ENCODE measurements around the gene CCDC47. TPM values are rescaled to one million over a fixed set of nuclear protein-coding genes. Genes with fewer than 3 reads are reported as not detected.
A peak's percentile ranks its signal among the peaks of the same experiment; 100 is the strongest.

The CCDC47 gene
- polyA plus RNA-seq, 1 donor: 54.9 TPM

DNA sequence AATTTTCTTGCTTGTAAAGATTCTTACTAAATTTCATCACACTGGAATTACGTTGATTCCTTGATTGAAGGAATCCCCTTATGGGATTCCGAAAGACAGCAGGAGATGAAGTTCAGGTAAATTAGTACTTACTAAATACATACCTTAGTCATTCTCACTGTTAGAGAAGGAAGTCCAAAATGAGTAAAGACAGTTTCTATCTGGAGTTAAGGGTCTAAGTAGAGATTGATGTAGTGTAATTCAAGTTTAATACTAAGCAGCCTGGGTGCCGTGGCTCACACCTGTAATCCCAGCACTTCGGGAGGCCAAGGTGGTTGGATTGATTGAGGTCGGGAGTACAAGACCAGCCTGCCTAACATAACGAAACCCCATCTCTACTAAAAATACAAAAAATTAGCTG, 10.1 kb upstream of the CCDC47 start:
- DNase-seq (ENCODE audit: low read depth): no peak

DNA sequence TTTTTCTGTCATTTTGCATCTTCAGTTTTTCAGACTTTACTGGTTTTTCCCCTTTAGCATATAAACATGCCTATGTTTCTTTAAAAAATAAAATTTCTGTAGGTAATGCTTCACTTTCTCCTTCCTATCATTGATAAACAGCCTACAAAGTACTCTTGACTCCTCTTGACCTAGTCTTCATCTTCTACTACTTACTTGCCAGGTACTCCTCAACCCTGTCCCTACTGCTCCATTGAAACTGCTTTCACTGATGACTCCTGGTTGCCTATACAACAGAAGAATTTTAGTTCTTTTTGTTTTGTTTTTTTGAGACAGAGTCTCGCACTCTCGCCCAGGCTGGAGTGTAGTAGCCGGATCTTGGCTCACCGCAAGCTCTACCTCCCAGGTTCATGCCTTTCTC, 7.5 kb upstream of the CCDC47 start:
- no peak for DNase-seq (ENCODE audit: low read depth)

DNA sequence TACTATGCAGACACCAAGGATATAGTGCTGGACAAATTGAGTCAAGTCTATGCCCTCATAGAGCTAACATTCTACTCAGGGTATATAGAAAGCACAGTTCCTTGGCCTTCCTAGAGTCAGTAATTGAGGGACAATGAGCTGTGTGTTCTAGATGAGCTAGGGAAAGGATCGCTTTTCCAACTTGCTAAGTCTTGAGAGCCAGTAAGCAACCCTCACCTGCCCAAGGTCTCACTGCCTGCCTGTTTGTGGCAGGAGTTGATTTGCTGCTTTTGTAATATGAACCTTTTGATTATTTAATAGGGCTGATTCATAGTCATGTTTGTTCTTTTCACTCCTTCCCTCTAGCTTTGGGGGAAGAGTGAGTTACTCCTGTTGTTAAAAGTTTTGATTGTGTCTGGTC, 7.1 kb upstream of the CCDC47 start:
- DNase-seq (ENCODE audit: low read depth): no peak

DNA sequence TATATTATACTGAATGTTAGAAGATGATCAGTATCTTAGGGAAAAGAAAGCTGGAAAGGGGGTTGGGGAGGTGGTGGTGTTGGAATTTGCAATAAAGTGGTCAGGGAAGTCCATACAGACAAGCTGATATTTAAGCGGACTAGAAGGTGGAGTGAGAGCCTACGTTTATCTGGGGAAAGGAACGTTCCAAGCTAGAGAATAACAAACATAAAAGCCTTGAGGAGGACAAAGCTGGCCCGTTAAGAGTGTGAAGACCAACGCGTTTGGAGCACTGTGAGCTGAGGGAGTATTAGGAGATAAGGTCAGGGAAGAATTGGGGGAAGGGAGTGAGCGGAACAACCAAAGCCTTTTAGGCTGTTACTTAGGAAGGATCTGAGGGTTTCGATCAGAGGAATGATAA, 2.0 kb upstream of the CCDC47 start:
- DNase-seq (ENCODE audit: low read depth): no peak

DNA sequence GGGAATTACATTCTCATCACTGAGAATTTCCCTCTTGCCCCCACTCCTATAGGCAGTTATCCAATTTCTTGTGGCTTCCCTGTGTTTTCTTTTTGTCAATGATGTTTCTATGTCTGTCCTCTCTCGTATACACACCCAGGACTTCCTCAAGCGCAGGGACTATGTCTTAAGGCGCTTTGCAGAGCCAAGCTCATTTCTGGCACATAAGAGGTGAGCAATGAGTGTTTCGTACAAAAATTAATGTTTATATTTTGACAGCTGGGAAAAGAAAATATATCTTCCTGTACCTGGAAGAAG, 1.5 kb upstream of the CCDC47 start:
- no peak for DNase-seq (ENCODE audit: low read depth)

DNA sequence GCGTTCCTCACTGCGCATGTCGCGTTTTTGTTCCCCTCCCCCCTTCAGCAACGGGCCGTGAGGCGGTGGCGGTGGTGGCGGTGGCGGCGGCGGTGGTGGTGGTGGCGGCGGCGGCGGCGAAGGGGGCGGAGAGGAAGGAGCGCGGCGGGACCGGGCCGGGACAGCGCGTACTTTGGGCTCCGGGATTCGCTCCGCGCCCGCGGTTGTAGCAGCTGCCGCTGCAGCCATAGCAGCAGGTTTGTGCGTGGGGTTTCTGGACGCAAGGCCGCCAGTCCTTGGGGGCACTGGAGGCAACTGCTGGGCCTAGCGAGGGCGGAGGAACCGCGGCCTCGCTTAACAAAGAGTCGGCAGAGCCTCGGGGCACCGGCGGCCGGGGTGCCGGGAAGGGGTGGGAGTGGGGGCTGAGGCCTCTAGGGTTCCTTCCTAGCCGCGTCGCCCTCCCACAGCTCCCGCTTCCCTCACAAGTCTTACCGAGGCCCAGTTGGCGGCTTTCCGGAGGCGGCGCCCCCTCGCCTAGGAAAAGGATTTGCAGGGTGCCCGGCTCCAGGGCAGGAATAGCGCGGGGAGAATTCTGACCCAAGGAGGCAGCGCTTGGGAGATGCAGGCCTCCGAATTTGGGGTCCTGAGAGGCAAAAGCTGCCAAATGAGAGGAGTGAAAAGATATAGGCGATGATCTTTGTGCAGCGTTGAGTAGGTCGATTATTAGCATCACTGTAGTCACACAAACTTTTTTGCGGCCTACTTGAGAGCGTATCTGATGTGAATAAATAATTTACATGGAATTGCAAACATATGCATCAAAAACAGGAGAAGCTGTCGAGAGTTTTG, 958 bp upstream of the CCDC47 start, which contains the start of gene DDX42:
DDX42 (plus strand) TSS at position 30 of the 828 bp plus-strand sequence. CDS start 12,880 bp downstream, outside the sequence.
- no peak for DNase-seq (ENCODE audit: low read depth)

DNA sequence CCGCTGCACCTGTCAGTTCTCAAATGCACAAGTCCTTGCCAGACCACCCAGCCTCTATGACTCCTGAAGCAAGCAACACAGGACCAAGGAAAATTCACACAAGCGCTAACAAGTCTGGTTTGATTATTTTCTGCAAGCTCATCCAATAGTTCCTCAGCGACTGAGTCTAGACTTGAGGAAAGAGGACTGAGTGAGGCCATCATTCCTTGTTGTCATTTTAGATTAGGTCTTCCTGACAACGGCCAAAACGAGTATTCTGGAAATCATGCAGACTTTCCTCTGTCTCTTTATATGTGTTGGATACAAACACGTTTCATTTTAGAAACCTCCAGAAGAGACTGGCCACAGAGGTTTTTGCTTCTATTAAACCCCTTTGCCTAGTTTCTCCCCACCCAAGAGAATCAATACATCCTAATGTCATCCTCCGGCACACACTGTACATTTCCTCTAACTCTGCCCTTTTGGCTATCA, 561 bp downstream of the CCDC47 start:
- DNase-seq (ENCODE audit: low read depth): no peak

DNA sequence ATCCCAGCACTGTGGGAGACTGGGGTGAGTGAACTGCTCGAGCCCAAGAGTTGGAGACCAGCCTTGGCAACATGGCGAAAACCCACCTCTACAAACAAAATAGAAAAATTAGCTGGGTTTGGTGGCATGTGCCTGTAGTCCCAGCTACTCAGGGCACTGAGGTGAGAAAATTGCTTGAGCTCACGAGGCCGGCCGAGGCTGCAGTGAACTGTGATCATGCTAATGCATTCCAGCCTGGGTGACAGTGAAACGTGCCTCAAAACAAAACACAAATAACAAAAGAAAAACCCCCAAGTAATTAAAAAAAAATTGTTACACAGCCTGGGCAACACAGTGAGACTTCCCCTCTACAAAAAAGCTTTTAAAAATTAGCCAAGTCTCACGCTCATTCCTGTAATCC, 5.0 kb downstream of the CCDC47 start:
- no peak for DNase-seq (ENCODE audit: low read depth)

DNA sequence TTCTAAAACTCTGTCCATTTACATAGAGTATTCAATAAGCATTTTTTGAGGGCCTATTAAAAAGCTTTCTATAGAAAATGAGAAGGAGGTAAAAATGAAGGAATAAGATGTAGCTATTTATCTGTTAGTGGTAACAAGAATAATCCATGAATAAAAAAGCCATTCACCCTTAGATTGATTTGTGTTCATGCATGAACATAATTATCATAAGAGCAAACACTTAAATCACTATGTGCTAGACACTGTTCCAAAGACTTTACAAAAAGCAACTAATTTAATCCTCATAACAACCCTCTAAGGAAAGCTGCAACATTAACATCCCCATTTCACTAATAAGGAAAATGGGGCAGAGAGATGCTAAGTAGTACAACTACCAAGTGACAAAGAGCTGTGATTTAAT, 6.6 kb downstream of the CCDC47 start:
- no peak for DNase-seq (ENCODE audit: low read depth)

DNA sequence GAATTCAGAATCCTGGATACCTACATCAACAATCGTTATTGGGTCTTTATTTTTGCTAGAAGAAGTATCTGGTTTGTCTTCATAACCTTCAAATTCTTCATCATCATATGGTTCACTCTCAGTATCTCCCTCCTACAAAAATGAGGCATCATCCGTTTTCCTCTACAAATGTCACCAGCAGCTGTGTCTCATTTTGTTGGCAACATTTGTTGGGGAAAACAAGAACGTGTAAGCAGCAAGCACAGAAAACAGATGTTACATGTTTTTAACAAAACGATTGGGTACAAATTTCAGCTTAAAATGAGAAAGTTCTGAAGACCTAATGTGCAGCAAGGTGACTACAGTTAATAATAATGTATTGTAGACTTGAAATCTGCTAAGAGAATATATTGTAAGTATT, 8.7 kb downstream of the CCDC47 start:
- DNase-seq (ENCODE audit: low read depth): no peak

DNA sequence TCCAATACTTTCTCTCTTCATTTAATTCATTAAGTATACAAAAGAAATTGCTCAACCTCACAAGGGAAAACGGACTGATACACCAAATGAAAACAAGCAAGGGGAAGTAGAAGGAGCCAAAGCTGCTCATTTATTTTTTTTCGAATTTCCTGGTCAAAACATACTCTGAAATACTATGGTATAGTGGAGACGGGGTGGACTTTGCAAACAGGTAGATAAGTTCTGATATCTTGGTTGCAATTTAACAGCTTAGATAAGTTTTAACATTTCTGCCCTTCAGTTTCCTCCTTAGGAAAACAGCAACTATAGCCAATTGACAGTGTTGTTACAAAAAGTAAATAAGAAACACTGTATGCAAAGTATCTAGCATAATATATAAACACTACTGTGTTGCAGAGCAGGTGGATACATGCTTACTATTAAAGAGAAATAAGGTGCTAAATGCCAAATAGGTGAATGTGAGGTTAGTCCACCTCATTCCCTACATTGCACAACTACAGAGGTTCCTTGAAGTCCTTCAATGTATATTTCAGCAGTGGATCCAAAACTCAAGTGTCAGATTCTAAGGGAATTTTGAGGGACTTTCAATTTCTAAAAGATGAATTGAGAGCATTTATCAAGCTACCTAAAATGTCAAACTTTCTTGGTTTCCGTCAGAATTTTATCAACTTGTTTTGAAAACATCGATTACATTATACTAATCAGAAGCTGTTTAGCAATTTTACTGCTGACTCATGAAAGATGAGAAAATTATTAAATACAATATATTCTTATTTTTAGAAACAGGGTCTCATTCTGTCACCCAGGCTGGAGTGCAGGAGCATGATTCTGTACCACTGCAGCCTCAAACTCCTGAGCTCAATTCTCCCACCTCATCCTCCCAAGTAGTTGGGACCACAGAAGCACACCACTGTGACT, 11.0 kb downstream of the CCDC47 start:
- no peak for DNase-seq (ENCODE audit: low read depth)

DNA sequence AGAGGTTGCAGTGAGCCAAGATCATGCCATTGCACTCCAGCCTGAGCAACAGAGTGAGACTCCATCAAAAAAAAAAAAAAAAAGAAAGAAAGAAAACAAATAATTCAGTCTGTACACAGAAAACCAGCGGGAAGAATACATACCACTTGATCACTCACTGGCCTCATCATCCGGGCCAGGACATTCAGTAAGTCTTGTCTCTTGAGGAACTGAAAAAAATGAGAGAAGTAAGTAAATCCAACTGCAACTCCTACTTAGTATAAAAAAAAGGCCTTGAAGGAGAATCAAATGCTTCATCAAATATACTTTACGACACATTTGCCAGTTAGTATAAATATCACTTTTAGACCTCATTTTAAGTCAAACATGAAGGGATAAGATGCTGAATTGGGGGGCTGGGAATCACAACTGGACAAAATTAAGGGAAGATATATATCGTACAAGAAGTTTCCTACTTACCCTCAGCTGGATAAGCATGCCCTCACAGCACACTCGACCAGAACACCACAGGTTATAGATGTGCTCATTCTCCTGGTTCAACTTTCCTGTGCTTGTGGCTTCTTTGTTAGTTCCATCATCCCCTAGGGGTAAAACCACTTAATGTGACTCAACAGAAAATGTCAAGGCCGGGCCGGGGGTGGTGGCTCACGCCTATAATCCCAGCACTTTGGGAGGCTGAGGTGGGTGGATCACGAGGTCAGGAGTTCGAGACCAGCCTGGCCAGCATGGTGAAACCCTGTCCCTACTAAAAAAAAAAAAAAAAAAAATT, 12.4 kb downstream of the CCDC47 start:
- no peak for DNase-seq (ENCODE audit: low read depth)

DNA sequence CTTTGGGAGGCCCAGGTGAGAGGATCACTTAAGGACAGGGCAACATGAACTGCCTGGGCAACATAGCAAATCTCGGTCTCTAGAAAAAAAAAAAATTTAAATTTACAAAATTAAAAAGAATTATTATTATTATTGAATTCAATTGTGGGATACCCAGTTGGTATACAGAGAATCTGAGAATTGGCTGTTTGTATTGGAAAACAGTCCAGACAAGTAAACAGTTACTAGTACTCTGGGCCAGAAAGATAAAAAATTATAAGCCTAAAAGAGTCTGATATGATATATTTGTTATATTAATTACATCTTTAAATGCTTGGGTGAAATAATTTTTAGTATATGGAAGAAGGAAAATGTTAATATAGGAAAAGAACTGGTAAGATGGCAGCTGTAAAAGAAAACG, 15.0 kb downstream of the CCDC47 start:
- no peak for DNase-seq (ENCODE audit: low read depth)

DNA sequence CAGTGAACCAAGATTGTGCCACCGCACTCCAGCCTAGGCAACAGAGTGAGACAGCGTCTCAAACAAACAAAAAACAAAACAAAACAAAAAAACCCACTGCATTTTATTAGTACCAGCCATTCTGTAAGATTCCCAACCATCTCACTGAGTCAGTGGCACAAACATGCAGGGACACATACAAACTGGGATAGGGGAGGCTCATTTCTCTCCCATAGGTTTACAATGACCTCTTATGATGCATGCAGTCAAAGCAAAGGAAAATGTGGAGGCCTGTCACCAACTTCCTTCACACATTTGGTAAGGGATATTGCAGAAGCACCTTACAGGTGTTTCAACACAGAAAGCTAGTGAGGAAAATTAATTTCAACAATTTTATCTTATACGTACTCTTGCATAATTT, 19.4 kb downstream of the CCDC47 start:
- DNase-seq (ENCODE audit: low read depth): no peak

DNA sequence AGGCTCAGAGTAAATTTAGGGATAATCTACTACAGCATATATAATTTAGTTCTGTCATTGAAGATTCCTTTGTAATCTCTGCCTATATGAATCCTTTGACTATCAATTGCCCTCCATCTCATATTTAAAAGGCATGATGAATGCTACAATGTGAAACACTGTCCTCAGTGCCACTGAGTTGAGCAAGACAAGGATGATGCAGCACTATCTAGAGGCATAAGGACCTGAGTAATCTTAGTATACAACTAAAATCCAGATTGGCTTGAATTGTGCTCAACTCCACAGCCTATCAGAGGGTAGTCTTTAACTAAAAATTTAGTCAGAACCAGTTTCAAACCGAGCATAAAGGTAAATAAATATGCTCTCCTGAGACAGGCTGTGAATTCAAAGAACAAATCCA, 20.2 kb downstream of the CCDC47 start:
- no peak for DNase-seq (ENCODE audit: low read depth)

DNA sequence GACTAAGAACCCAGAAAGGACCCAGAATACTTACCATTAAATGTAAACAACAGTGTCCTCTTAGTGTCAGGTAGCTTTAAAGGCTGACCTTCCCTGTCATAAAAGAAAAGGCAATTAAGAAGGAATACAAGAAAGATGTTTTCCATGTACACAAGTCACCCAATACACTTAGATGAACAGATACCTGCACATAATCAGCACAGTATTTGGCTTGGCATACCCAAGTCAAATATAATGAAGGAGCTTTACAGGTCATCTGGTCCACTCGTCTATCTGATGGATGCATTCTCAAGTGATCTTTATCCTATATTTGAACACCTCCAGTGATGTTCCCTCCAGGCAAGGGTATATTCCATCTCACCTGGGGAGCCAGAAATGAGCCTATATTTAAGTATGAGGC, 20.7 kb downstream of the CCDC47 start:
- DNase-seq (ENCODE audit: low read depth): no peak

DNA sequence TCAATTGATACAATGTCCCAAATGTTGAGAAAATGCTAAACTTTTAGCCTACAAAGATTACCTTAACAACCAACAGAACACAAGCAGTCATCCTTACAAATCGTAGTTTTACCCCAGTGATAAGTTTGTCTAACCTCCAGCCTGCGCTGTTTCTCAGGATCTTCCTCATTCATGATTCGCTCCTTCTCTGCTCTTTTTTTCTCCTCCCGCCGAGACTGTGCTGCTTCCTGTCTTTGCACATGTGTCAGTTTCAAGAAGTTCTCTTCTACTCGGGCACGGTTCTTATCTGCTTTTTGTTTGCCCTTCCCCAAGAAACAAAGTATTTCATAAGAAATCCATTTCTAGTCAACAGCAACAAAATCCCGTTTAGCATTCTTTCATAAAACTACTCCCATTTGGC, 21.6 kb downstream of the CCDC47 start:
- no peak for DNase-seq (ENCODE audit: low read depth)

DNA sequence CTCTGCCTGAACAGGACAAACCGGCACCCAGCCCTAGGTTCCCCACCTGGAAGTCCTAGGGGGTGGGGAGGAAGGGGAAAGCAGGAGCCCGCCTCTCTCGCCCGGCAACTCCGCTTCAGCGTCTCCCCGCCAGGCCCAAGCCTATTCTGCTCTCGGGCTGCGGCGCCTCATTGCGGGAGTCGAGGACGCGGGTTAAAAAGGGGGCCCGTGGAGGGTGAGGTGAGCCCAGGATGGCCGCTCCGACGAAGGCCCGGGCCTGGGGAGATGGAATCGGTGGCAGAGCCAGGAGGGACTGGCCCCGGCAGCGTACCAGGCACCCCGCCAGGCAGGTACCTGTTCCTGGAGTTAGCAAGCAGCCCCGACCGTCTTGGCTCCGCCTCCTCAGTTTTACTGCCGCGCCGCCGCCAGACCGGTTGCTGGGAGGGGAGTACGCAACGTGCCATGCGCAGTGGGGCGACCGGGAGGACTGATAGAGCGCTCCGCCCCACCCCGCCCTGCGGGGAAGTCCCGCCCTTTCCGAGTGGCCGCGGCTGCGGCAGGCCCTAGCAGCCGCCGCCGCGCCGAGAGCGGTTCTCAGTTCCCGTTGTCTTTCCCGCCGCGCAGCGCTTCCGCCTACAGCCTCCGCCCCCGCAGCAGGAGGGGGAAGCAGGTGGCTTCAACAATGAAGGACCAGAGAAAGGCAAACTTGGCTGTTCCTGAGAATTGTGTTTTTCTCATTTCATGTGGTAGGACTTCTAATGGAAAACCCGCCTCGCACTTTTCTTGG, 31.8 kb downstream of the CCDC47 start, which contains the start of gene STRADA:
STRADA (minus strand) TSS at position 392 of the 766 bp plus-strand sequence. CDS start 13,430 bp downstream, outside the sequence.
- peak; percentile 94 for DNase-seq (ENCODE audit: low read depth)

DNA sequence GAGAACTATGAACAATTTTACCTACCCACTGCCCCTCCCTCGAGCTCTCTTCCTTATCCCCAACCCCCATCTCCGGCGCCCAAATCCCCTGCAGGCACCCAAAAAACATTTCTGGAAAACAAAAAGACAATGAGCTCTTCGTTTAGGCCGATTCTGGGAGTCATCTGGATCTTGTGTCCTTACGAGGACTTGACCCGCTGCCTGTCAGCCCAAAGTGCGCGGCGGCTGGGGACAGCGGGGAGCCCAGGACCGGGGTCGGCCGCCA, 32.3 kb downstream of the CCDC47 start:
- DNase-seq (ENCODE audit: low read depth): no peak

DNA sequence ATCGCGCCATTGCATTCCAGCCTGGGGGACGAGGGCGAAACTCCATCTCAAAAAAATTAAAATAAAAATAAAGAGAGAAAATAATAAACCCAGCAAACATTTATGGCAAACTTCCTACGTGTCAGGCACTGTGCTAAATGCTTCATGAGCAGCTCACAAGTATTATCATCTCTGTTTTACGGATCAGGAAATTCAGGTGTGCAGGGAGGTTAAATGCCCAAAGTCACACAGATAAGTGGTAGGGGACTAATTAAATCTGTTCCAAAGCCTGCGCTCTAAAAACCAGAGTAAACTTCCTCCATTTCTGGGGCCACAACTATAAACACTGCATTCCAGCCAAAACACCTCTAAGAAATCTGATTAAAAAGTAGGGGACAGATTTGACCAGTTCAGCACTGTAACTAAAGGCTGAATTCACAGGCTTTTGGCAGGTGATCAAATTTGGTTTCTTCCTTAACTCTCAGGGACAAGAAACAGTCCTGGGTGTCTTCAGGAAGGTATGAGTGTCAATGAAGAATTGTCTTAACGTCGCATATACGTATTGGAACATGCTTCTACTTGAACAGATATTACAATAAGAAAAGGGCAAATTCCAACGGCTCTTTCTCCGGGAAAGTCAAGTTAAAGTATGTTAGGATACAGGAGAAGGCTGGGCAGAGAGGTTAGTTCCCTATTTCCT, 32.8 kb downstream of the CCDC47 start:
- no peak for DNase-seq (ENCODE audit: low read depth)

DNA sequence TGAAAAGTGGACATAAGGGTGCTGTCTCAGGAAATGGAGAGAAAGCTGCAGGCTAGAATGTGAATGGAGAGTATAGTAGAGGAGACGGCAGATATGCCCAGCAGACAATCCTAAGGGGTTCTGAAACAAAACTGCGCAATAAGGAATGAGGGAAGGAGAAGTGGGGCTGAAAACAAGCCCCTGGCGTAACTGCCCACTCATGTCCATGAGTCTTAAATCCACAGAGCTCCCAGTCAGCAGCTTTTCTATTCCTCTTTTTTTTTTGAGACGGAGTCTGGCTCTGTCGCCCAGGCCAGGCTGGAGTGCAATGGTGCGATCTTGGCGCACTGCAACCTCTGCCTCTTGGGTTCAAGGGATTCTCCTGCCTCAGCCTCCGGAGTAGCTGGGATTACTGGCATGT, 37.7 kb downstream of the CCDC47 start:
- no peak for DNase-seq (ENCODE audit: low read depth)
